Activated CD4-positive, alpha-beta T cell treated with anti-CD3 and anti-CD28 coated beads for 48 hours (primary cell): ENCODE data around the gene SLC23A3.

Experiments used
- DNase-seq: peaks from one replicate; pipeline ENCODE4 v3.0.0-alpha.2; 2020

Gene SLC23A3

DNA sequence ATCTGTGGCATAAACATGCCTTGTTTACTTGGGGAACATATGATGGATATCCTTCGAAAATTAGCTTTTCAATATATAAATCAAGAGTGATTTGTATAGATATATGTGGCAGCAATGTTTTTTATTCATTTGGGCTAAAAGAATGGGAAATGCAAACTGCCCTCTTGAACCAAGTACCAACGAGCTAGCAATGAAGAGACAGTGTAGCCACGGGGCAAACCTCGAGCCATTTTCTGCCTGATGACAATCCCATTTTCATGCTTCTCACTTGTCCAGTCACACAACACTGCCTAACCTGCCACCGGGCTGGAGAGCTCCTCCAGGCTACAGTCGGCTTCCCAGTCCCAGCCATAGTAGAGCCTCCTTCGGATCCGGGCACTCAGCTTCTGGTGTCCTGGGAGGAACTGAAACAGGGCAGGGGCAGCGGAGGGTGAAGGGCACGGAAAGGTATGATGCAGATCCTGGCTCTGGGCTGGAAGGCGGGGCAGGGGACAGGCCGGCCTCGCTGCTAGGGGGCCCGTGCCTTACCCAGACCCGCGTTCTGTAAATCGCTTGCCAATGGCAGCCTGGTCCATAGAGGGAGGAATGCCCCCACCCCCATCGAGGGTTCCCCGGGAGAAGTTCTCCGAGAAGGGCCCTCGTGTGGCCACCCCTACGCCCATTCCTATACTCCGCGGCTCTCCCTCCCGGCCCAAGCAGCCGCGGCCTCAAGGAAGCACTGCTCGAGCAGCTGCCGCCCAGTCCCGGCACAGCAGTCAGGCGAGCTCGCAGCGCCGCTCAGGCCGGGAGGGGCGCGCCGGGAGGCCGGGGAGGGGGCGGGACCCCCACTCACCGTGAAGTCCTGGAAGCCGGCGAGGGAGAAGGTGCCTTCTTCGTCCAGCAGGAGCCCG is 6.3 kb upstream of the SLC23A3 start:
- DNase-seq = peak; percentile 41

DNA sequence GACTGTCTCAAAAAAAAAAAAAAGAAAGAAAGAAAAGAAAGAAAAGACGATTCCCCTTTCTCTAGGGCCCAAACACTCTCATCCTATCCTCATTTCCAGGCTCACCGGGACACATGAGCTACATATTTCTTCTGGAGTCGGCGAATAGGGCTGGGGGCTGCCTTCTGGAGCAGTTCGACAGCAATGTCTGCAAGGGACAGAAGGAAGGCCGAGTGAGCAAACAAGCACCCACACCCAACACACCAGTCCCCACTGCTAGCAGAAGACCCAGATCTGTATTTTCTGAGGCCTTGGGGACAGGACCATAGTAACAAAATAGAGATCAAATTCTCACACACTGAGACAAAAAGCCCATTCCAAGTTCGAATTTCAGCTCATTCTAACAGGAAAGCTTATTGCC is 5.7 kb upstream of the SLC23A3 start:
- DNase-seq = no peak

DNA sequence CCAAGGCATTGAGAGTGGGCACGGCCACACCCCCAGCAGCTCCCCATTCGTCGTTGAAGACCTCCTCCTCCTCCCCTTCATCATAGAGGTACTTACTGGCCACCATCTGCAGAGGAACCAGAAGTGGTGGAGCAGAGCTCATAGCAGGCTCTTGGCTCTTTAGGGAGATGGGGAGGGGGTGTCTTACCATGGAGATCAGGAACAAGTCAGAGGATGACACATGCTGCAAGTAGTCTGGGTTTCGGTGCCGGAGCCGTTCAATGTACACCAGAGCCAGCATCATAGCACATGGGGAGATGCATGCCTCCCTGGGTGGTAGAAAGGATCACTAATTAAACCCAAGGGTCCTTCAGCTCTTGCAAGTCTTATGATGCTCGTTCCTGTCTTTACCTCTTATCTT is 5.0 kb upstream of the SLC23A3 start:
- DNase-seq = no peak

DNA sequence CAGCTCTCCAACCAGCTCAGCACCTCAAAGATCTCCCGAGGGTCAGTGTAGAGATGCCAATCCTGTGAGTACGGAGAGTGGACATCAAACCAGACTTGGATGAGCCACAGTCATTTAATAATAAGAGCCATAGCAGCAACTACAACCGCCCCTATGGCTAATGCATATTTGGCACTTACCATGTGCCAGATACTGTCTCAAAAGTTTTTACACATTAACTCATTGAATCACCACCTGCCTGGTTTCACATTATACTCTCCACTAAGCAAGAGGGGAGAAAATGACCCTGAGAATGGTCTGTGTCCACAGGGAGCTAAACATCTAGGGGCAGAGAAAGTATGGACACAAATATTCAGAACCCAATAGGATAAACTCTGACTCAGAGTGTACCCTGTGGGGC is 4.3 kb upstream of the SLC23A3 start:
- DNase-seq = no peak

DNA sequence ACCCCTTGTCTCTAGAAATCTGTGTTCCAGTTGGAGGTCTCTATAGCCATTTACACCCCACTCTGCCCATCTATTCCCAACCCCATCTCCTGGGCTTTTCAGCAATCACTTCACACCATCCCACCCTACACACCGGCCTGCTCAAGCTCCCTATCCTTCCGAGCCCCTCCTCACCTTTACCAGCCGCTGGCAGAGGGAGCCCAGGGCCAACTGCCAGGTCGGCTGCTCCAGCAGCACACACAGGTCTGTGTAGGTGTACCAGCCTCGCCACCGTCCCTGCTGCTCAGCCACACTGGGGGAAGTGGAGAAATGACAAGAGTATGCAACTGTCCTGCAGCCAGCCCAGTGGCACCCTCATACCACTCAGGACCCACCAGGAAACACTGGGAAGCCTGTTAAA is 3.3 kb upstream of the SLC23A3 start:
- no peak for DNase-seq

DNA sequence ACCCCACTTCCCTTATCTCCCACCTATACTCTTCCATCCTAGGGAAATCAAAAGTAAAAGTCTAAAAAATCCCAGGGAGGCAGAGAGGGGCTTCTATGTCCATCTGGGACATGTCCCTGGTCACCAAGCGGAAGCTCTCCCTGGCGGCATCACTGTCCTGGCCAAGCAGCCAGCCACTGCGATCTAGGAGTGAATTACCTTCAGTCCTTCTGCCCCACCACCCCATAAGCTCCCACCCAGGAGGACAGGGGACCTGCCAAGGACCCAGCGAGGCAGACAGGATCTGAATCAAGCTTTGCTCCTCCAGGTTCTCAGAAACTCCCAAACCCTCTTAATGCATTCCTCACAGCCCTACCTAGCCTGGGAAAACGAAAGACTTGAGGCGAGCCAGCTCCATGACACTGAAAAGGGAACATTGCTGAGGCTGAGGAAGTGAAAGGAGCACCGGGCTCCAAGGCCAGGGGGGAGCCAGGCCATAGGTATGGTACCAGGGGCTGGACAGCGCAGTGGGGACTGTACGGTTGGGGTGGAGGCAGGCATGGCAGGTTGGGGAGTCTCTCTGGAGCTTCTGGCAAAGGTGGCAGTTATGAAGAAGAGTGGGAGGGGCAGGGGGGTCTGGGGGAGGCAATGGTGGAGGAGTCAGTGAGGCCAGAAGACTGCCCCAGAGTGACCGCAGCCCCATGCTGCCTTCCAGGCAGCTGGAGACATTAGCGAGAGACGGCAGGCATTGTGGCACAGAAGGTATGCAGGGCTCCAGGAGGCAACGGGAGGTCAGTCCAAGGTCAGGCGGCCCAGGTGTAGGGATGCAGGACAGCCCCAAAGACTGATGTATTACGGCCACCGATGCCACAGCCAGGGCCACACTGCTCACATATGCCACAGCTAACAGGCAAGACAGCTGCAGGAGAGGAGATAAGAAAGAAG is 2.7 kb upstream of the SLC23A3 start:
- DNase-seq = no peak

DNA sequence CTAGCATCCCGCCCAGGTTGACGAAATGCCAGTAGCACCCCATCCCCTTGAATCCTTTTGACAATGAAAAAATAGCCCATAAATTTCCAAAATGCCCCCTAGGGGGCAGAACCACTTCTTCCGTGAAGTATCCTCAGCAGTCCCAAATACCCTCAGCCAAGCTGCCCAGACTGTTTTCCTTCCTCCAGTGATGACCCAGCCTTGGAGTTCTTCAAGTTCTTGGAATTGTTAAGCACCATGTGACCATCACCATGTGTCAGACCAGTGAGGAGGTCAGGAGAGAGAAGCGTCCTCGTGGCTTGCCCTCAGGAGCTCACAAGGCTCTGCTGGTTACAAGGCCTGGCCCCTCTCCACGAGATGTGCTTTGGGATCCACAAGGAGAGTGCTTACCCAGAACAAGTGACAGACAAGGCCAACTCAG is 1.4 kb upstream of the SLC23A3 start:
- DNase-seq = peak; percentile 30

DNA sequence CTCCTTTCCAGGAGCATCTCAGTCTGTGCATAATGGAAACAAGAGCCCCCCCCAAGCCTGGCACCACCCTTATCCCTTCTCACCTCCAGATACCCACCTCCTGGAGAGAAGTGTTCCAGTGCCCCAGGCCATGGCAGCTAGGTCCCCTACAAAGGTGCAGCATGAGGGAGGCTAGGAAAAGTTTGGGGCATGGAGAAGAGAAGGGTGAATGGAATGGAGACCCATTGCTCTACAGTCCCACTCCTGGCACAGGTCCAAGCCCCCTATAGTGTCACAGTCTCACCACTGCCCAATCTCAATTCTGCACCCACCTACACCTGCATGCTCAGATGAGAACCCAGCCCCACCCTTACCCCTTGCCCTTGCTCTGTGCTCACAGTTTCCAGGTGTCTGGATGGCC is 897 bp downstream of the SLC23A3 start:
- DNase-seq = no peak

DNA sequence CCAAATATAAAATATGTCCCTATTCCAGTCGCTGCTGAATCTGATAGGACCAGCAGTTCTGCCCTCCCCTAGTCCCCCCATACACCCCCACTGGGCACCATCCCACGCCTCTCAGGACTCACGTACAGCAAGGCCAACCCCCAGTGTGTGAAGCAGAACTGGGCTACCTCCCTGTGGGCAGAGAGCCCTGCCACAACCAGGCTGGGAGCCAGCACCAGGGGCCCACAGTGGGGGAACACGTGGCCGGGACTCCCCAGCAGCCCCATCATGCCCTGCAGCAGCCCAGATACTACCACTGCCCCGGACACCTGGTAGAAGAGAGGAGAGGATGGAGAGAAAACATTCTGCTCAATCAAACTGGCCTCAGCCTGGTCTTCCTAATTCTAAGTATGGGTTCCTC is 1.3 kb downstream of the SLC23A3 start:
- no peak for DNase-seq

DNA sequence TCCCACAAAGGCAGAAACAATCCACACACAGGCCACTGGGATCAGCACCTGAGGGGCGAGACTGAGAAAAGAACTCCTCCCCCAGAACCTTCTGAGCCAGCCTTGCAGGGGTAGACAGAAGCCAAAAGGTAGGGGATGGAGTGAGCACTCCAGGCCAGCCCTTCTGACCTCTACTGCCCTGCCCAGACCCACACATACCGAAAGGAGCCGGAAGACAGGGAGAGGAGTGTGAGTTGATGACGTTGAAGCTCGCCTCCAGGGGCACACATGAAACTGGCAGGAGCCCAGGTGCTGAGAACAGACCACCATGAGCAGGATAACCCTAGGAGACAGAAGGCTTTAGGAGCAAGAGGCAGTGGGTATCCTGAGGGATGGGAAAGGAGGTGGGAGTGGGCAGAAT is 1.8 kb downstream of the SLC23A3 start:
- DNase-seq = no peak

DNA sequence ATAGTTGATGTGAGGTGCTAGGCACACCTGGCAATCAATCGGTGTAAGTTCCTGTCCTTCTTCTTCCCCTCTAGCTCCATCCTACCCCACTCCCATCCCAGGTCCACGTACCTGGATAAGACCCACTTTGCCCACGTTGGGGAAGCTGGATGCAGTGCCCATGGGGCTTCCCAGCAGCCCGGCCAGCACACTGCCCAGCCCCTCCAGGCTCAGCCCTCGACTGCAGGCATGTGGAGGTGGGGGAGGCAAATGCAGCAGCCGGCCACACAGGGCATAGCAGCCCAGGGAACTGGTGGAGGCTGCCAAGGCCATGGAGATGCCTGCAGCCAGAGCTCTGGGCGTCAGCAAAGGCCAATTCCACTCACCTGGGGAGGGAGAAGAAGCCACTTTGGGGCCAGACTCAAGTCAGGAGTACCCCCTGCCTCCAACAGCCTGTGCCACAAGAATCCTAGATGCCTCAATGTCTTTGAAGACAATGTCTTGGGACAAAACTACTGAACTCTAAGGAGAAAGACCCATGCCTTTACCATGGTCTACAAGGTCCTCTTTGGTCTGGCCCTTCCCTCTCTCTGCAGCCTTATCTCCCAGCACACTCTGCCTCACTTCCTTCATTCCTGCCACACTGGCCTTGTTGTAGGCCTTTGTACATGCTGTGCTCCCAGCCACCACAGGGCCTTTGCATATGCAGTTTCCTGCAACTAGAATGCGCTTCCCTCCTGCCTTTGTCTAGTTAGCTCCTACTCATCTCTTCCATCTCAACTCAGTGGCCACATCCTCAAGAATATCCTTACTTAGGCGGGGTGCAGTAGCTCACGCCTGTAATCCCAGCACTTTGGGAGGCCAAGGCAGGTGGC is 4.5 kb downstream of the SLC23A3 start:
- no peak for DNase-seq

DNA sequence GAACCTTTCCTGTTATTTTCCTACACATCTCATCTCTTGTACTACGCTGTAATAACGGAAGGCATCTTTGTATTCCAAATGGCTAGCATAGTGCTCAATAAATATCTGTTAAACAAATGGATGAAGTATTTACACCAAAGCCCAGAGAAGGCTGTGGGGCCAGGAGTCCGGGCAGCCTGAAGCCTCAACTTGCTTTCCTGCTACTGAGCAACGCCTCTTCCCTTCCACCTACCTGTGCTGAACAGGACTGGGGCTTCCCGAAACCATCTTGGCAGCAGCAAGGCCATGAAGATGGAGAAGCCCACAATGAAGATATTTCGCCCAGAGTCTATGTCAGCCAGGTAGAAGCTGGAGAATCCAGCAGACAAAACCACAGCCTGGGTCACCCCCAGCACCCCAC is 6.7 kb downstream of the SLC23A3 start:
- DNase-seq = no peak

DNA sequence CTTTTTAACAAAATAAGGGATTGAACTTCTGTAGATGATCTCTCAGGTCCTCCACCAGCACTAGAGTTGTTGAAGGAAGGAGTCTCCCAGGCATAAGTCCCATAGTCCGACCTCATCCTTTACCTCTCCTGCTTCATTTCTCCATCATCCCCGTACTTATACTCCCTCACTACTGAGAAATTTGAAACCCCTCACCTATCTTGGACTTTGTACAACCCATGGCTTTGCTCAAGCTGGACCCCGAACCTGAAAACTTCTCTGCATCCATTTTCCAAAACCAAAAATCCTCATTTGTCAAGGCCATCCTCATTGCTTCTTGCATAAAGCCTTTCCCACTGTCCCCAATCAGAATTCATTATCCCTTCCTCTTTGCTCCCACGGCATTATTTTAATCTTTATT is 8.7 kb downstream of the SLC23A3 start:
- DNase-seq = no peak

DNA sequence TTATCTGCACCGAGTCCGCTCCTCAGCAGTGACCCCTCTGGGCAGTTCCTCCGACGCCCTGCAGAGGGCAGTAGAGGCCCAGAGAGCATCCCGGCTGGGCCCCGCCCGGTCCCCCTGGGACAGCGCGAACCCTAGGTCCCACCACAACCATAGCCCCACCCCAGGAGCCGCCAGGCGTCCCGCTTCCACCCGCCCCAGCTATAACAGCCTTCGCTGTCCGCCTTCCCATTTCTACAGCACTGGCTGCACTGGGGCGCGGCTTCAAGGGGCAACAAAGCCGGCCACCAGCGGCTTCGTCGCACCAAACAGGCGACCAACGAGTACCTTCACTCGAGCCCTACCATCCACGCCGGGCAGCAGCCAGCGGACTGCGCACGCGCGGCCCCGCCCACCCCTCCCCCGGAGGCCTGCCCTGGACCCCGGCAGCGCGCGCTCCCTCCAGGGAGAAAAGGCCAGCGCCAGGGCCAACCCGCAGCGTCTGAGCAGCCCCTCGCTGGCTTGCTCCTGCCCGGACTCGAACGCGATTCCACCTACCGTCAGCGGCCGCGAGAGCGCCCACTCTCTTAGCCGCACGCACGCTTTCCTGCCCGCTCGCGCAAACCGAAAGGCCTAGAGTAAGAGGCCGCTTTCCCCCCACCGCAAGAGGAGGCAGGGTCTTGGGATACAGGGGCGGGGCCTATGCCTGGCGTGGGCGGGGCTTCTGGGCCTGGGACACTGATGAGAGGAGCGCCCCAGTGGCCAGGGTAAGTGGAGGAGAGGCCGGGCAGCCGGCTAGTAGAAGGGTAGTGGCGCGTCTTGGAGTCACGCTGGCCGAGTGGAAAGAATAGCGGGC is 9.4 kb downstream of the SLC23A3 start, which contains the start of gene NHEJ1:
NHEJ1 (minus strand) TSS at position 630 of the 832 bp plus-strand sequence. CDS start 2,453 bp downstream, outside the sequence.
- DNase-seq = peak; percentile 97

DNA sequence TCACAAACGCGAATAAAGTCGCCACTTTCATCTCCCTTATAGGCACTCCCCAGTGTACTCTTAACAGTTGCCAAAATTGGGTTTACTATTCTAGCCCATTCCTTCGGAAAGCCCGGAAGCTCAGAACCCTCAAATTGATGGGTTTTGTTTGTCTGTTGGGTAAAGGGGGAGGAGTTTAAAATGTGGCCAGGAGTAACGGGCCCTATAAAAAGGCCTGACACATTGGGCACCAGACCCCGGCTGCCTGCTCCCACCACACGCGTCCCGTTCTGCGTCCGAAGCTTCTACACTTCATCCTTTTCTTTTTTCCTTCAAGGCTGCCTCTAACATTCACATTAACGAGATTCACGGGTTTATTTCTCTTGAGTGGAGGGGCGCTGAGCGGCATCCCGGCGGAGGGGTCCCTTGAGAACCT is 10.1 kb downstream of the SLC23A3 start:
- DNase-seq = no peak

DNA sequence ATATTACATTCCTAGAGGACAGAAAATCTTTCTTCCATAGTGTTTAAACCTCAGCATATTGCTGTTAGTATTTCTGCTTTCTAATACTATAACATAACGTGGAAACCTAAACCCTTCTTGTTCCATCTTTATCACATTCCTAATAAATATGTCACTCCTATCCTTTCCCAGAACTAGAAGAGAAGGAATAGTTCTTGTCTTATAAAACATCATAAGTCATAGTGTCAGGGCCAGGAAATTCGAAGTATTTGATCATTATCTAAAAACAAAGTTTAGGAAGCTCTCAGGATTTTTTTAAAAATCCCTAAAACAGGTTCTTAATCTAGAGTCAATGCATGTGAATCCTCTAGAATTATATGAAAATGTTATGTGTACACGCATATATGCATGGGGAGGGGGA is 11.2 kb downstream of the SLC23A3 start:
- DNase-seq = no peak

DNA sequence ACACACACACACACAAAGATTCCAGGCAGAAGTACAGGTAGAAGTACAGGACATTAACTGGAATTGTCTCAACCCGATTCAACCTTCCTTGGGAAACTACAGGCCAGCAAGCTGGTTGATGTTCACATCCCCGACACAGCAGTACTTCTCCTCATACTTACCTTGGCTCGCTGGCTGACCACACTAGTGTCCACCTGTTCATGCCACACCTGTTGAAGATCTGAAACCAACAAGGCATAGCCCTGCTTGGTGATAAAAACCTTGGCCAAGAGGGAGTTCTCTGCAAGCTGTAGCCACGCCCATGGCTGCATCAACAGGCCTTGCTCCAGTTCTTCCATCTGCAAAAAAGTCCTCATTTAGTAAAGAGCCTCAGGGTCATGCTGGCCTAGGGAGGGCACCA is 11.8 kb downstream of the SLC23A3 start:
- no peak for DNase-seq

DNA sequence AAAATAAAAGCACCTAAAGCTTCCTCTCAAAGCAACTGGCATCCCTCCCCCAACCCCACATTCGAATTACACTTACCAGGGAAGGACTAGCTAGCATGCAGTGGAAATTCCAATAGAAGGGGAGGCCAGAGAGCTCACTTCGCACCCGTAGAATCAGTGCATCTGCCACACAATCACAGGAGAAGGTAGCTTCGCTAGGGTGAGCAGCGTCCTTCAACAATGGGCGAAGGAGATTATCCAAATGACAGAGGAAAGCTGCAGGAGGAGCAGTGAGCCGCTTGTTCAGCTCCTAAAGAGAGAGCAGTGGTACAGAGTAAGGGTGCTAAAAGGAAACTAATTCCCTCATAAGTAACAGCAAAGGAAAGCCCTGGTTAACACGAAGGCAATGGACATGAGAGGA is 12.4 kb downstream of the SLC23A3 start:
- no peak for DNase-seq

DNA sequence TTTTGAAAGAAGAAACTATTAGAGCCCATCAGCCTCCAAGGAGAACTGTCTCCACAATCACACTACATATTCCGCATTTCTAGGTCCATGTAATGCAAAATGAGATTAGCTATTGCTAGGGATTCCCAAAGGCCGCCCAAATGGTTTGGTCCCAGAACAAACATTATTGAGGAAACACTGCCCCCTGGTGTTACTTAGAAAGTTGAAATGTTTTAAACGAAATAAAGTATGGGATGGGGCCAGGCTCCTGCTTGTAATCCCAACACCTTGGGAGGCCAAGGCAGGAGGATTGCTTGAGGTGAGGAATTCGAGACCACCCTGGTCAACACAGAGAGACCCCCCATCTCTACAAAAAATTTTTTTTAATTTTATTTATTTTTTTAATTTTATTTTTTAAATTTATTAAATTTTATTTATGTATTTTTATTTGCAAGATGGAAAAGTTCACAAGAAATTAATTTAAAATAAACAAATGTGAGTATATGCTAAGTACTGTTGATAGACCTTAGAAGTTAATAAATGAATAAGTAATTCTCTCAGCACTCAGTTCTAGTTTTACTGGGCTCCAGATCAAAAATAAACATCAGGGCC is 14.7 kb downstream of the SLC23A3 start:
- DNase-seq = peak; percentile 40

DNA sequence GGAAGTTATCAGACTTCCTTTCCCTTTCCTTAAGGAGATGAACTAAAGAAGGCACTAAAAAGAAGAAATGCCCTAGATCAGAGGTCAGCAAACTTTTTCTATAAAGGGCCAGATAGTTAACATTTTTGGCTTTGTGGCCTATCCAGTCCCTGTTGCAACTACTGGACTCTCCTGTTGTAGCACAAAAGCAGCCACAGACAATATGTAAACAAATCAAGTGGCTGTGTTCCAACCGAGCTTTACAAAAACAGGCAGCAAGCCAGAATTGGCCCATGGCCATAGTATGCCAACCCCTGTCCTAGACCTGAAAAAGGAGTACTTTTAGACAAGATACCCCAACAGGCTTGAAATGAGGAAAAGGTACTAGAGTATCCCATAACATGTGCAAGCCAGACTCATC is 20.2 kb downstream of the SLC23A3 start:
- DNase-seq = no peak

DNA sequence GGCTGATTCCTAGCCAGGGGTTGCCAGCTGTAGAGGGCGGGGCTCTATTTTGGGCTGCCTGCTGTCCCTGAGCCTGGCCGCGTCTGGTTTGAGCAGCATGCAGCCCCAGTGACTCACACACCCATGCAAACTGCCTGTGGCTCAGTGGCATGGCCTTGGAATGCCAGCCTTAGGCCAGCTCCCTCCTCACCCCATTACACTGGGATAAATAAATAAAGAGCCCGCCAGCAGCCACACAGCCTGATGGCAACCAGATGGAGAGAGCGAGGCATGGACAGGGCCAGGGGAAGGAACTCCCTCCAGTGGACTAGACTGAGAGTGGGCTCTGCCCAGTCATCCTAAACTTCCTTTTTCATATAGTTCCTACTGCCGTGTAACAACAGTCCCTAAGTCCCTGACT is 27.5 kb downstream of the SLC23A3 start:
- no peak for DNase-seq

DNA sequence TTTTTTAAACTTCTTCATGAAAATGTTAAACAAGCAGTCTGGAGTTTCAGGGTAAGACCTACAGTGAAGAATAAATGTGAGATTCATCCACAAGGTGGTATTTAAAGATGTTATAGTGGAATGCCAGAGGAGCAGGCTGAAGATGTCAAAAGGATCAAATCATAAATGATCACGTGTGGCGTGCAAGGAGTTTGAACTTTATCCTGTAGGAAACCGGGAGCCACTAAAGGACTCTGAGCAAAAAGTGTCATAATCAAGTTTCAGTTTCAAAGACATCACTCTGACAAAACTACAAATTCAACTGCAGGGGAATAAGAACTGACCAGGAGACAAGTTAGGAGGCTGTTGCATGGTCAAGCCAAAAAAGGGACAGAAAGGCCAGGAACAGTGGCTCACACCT is 29.1 kb downstream of the SLC23A3 start:
- no peak for DNase-seq
